ENCODE results near the gene NRGN. TPM values are rescaled to one million over a fixed set of nuclear protein-coding genes. Genes with fewer than 3 reads are reported as not detected.

Gene NRGN
- polyA plus RNA-seq, 12 donors, result 3.1 to 14.5 (median 5.1) TPM; not detected in 1

DNA sequence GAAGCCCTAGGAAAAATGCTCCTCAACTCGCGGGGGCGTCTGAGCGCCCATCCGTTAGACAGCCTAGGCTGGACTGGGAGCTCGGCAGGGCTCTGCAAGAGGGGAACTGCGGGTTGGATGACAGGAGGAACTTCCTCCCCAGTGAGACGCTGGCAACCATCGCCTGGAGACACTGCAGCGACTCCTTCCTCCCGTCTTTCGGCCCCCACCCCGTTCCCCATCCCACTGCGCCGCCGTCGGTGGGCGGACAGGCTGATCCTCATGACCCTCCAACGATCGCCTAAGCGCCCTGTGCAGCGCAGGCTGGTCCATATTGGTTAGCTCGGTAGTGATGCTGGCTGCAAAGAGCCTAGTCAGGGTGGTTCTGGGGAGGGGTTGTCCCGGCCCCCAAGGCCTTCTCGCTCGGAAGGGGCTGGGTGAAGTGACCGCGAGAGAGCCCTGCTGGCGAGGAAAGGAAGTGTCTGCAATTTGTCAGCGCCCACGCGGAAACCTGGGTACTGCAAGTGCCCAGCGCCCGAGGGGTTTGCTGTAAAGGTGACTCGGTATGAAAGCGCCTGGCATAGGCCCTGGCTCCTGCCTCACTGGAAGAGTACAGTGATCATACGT is 638 bp downstream of the NRGN start:
- no peak for DNase-seq

- no peak for DNase-seq
These were observed 2.8 kb downstream of the NRGN start for GRCh38 chr11:124742555-124742954.

GRCh38 chr11:124743050-124743449 is 3.3 kb downstream of the NRGN start:
- no peak for DNase-seq

DNA sequence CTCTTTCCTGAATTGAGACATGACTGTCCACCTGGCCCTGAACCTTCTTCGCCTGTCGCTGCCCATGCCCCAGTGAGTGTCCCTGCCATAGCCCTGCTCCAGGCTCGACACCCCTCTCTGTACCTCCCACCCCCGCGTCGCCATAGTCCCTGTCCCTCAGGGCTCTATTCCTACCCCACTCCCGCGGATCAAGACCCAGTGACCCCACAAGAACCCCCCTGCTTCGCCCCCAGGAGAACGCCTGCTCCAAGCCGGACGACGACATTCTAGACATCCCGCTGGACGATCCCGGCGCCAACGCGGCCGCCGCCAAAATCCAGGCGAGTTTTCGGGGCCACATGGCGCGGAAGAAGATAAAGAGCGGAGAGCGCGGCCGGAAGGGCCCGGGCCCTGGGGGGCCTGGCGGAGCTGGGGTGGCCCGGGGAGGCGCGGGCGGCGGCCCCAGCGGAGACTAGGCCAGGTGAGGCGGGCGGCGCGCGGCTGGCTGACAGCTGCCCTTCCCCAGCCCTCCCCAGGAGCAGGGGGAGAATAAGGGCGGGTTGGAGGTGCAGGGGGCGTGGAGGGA is 5.6 kb downstream of the NRGN start:
- DNase-seq, result no peak

DNA sequence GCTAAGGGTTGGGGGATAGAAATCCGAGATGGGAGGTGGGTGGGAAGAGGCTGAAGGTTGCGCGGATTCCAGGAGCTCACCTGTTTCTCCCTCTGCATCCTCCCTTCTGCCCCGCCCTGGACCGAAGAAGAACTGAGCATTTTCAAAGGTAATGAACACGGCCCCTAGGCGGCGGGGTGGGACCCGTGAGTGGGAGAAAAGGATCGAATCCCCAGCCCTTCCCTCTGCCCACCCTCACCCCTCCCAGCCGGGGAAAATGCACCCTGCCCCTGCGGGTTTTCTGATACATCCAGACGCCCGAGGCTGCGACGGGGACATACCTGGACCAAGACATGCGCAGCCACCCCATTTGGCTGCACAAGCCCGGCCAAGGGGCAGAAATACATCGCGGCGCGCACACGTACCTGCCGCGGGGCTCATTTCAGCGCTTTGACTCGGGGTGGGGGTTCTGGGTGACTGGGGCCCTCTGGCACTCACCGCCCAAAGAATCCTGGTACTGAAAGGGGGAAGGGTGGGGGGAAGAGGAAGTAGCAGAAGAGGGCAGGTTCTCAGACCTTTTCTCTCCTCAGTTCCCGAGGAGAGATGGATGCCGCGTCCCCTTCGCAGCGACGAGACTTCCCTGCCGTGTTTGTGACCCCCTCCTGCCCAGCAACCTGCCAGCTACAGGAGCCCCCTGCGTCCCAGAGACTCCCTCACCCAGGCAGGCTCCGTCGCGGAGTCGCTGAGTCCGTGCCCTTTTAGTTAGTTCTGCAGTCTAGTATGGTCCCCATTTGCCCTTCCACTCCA is 6.3 kb downstream of the NRGN start:
- DNase-seq, result no peak

- DNase-seq, result no peak
These were observed 7.0 kb downstream of the NRGN start for GRCh38 chr11:124746621-124747243.

DNA sequence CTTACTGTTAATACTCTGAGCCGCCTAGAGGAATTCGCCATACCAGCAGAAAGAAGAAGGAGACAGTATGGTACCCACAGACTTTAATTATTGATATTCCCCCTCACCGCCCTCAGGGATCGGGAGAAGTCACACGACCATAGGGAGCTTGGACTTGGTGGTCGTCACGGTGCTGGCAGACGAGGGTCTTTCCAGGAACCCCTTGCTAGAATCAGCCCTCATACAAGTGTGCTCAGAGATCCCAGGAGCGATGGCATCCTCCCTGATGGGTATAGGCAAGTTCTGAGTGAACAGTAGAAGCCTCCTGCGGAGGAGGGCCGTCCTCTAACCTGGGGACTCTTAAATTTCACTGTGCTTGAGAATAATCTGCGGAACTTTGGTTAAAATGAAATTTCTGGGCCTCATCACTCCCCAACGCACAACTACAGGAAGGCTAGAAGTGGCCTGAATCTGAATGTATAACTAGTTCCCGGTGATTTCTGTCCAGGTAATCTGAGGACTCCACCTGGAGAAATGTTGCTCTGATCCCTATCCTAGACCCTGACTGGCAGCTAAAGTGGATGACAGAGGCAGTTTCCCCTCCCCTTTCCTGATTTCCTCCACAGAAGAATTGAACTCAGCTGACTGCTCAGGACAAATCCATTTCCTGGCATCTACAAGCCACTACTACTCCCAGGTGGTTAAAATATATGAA is 7.8 kb downstream of the NRGN start:
- DNase-seq, result no peak

DNA sequence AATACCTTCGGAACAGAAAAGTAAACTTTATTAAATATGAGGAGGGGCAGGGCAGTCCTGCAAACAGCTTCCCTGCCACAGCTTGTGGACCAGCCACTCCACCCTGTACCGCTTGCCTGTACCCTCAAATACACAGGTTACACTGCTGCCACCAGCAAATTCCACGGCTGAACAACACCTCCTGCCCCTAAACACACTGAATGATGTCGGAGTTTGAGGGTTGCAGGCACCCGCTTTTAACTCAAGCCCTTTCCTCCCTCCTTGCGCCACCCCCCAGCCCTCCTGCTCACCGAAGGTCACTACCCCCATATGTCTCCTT is 8.3 kb downstream of the NRGN start:
- DNase-seq, result no peak

- no peak for DNase-seq
These were observed 9.0 kb downstream of the NRGN start for GRCh38 chr11:124748481-124749343.

- no peak for DNase-seq
These were observed 10.2 kb downstream of the NRGN start for GRCh38 chr11:124749912-124750311.

DNA sequence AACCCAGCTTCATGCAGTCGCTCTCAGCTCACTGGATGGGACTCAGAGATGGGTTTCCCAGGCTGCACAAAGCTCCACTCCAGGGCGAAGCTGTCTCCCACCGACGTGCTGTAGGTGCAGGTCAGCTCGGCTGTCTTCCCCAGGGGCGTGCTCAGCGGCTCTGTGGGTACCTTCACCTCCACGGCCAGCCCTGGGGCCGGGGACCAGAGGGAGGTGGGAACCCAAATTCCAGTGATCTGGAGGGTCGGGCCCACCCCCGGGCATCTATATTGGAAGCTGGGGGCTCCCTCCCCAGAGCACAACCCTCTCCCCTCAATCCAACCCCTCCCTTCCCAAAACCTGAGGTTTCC is 11.6 kb downstream of the NRGN start:
- DNase-seq, result no peak

GRCh38 chr11:124751741-124752470 is 12.2 kb downstream of the NRGN start, which contains the start of gene VSIG2:
TSS of gene VSIG2 (minus strand) at chr11:124752255. CDS start at chr11:124752137, 118 bp downstream.
- no peak for DNase-seq

DNA sequence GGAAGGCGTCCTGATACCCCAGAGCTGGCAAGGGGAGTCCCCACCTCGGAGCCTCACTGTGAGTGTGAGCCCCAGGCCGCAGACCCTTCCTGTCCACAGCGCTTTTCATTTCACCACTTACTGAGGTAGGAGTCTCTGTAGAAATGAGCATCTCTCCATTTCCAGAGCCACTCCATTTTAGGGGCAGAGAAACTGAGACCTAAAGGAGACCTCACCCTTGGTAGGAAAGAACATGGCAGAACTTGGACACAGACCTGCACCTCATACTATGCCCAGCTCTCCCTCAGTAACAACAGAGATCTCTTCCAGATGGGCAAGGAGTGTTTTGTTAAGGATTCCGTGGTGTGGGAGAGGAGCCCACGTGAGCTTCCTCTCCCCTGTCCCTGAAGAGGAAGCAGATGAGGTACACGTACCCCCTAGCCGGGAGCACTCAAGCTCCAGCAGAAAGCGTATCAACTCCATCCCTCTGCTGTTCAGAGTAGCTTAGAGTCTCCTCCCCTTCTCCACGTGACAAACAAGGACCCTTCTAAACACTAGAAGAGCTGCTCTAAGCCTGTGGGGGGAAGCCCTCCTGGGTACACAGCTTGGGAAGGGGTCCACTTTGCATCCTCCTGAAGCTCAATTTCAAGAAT is 12.8 kb downstream of the NRGN start:
- no peak for DNase-seq

- no peak for DNase-seq
These were observed 13.5 kb downstream of the NRGN start for GRCh38 chr11:124753205-124753604.

GRCh38 chr11:124753624-124754023 is 13.9 kb downstream of the NRGN start:
- no peak for DNase-seq

DNA sequence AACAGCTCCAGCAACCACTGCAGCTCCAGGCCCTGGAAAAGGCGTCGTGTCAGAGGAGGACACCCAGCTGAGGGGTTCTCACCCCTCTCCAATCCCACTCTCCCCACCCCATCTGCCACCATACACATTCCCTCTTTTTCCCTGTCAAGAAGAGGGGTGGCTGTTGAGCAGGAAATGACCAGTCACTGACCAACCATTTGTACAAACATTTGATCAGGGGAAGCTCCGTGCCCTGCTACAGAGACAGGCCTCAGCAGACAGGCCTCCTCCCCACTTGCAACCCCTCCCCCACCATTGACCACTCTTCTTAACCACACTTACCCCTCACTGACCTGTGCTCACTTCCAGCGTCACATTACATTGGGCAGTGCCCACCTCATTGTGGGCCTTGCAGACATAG is 14.6 kb downstream of the NRGN start:
- no peak for DNase-seq

GRCh38 chr11:124754710-124755109 is 15.0 kb downstream of the NRGN start:
- DNase-seq, result no peak

DNA sequence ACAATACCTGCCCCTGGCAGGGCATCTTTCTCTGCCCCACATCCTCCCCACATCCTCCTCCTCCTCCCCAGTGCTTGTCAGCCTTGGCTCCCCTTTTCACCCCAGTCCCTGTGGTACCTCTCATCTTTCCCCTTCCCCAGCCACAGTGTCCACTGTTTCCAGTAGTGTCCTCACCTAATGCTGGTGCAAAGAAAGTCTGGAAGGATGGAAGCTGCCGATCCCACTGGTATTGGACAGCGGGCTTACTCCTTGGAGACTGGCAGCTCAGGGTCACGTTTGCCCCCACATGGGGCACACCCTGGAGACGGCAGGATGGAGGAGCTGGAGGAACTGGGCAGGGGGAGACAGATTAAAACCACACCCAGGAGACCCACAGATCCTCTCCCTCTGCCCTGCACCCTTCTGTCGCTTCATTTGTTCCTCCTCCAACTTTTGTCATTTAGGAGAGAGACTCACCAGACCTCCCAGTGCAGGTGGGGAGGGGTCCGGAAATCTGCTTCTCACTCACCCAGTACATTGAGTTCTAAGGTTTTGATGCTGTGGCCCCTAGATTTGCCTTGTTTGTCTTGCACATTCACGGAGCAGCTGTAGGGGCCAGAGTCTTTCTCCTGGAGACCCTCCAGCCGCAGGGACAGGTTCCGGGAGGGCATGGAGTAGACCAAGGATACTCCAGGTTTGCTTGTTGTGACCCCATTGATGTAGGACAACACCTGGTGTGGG is 16.5 kb downstream of the NRGN start:
- DNase-seq, result no peak

DNA sequence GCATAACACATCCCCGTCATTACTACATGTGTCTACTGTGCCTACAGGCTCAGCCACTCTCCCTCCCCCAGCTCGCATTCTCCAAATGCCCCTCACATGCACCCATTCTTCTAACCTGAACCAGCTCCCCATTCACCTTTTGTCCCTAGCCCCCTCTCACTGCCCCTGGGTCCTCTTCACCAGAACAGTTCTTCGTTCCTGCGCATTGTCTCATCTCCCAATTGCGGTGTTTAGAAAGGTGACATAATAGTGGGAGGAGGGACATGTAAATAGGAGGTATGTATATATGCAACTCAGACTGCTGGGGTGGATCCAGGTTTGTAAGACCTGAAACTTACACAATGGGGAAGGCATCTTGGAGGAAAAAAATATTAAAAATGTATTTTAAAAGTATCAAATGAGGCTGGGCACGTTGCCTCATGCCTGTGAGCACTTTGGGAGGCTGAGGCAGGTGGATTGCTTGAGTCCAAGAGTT is 17.0 kb downstream of the NRGN start:
- no peak for DNase-seq
